ENCODE measurements around the gene MDGA2.
"Not testable (repeated sequence)": the region's sequence is repeated elsewhere in the genome, so short reads cannot be mapped to it uniquely, and the experiment has no call there.

Gene MDGA2

GRCh38 chr14:47675466-47676314, at the start of gene MDGA2:
MDGA2 (minus strand) TSS chr14:47675605.
- peak; percentile 62 for DNase-seq

- no peak for DNase-seq
Observed at GRCh38 chr14:47722929-47723693, 47.7 kb upstream of the MDGA2 start.

- DNase-seq: no peak
Observed at GRCh38 chr14:47720281-47720680, 44.9 kb upstream of the MDGA2 start.

- DNase-seq: no peak
Observed at GRCh38 chr14:47715330-47715729, 39.9 kb upstream of the MDGA2 start.

GRCh38 chr14:47710581-47710980, 35.2 kb upstream of the MDGA2 start:
- no peak for DNase-seq

- DNase-seq: no peak
Observed at GRCh38 chr14:47705683-47706082, 30.3 kb upstream of the MDGA2 start.

GRCh38 chr14:47691829-47692228, 16.4 kb upstream of the MDGA2 start:
- DNase-seq: no peak

- no peak for DNase-seq
Observed at GRCh38 chr14:47678993-47679392, 3.6 kb upstream of the MDGA2 start.

- DNase-seq: no peak
Observed at GRCh38 chr14:47678157-47678556, 2.8 kb upstream of the MDGA2 start.

GRCh38 chr14:47676315-47676617, 861 bp upstream of the MDGA2 start:
- DNase-seq: no peak

GRCh38 chr14:47674543-47675465, 601 bp downstream of the MDGA2 start:
- DNase-seq: peak; percentile 59

- DNase-seq: peak; percentile 52
Observed at GRCh38 chr14:47674148-47674542, 1.3 kb downstream of the MDGA2 start.

- DNase-seq: no peak
Observed at GRCh38 chr14:47665337-47666134, 9.9 kb downstream of the MDGA2 start.

- DNase-seq: no peak
Observed at GRCh38 chr14:47662466-47662865, 12.9 kb downstream of the MDGA2 start.

GRCh38 chr14:47660158-47660557, 15.2 kb downstream of the MDGA2 start:
- DNase-seq: no peak

- DNase-seq: no peak
Observed at GRCh38 chr14:47658041-47658440, 17.4 kb downstream of the MDGA2 start.

GRCh38 chr14:47657143-47657542, 18.3 kb downstream of the MDGA2 start:
- no peak for DNase-seq

GRCh38 chr14:47651337-47651736, 24.1 kb downstream of the MDGA2 start:
- DNase-seq: no peak

GRCh38 chr14:47637753-47638152, 37.7 kb downstream of the MDGA2 start:
- no peak for DNase-seq

GRCh38 chr14:47626151-47627035, 49.0 kb downstream of the MDGA2 start:
- no peak for DNase-seq

GRCh38 chr14:47624126-47624525, 51.3 kb downstream of the MDGA2 start:
- not testable (repeated sequence) for DNase-seq
